NCI-H526 treated with DMSO at 0.1 percent for 48 hours (cell line): ENCODE measurements around the gene MFSD12.
"Not testable (repeated sequence)": the region's sequence is repeated elsewhere in the genome, so short reads cannot be mapped to it uniquely, and the experiment has no call there.

Experiments
- DNase-seq: peaks from one replicate; lab custom pipeline; 2025; lab: John Stamatoyannopoulos, UW

The MFSD12 gene

DNA sequence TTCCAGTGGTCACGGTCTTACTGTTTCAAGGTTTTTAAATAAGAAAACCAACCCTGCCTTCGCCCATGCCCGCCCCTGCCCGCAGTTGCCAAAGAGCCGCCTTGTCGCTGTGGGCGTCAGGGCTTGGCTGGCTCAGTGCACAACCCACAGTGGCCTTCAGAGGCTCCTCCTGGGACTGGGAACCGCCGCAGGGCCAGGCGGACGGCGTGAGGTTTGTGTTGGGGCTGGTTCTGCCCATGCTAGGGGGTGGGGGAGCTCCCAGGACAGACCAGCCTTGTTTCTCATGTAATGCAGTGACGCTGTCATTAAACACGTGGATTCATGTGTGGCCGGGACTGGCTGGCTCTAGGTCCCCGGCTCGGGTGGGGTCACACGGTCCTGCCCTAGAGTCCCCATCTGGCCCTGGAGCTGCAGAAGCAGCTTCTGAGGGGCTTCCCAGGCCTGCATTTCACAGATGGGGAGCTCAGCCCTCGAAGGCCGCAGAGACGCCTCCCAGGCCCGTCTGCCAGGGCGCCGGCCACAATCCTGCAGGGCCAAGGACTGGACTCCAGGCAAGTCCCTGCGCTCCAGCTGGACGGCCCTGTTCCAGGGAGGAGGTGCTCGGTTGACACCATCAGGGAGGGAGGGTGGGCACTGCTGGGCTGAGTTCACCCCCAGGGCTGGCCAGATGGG is 20.8 kb downstream of the MFSD12 start:
- DNase-seq, result no peak

DNA sequence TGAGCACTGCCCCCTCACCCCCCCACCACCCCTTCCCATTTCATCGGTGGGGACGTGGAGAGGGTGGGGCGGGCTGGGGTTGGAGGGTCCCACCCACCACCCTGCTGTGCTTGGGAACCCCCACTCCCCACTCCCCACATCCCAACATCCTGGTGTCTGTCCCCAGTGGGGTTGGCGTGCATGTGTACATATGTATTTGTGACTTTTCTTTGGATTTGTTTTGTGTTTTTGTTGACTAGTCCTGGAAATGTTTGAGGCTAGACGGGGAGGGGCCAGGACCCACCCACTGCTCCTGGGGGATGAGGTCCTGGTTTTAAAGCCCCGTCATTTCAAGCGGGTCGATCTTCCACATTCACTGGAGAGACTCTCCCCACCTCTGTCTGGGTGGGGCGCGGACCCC is 21.4 kb downstream of the MFSD12 start:
- DNase-seq, result no peak

DNA sequence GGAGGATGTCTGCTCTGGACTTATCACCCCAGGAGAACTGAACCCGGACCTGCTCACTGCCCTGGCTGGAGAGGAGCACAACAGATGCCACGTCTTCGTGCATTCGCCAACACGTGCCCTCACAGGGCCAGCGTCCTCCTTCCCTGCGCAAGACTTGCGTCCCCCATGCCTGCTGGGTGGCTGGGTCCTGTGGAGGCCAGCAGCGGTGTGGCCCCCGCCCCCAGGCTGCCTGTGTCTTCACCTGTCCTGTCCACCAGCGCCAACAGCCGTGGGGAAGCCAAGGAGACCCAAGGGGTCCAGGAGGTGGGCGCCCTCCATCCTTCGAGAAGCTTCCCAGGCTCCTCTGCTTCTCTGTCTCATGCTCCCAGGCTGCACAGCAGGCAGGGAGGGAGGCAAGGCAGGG is 21.8 kb downstream of the MFSD12 start:
- no peak for DNase-seq

DNA sequence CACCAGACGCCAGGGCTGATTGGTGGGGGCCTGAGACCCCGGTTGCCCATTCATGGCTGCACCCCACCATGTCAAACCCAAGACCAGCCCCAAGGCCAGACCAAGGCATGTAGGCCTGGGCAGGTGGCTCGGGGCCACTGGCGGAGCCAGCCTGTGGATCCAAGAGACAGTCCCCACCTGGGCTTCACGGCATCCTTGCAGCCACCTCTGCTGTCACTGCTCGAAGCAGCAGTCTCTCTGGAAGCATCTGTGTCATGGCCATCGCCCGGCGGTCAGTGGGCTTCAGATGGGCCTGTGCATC is 22.2 kb downstream of the MFSD12 start:
- no peak for DNase-seq

DNA sequence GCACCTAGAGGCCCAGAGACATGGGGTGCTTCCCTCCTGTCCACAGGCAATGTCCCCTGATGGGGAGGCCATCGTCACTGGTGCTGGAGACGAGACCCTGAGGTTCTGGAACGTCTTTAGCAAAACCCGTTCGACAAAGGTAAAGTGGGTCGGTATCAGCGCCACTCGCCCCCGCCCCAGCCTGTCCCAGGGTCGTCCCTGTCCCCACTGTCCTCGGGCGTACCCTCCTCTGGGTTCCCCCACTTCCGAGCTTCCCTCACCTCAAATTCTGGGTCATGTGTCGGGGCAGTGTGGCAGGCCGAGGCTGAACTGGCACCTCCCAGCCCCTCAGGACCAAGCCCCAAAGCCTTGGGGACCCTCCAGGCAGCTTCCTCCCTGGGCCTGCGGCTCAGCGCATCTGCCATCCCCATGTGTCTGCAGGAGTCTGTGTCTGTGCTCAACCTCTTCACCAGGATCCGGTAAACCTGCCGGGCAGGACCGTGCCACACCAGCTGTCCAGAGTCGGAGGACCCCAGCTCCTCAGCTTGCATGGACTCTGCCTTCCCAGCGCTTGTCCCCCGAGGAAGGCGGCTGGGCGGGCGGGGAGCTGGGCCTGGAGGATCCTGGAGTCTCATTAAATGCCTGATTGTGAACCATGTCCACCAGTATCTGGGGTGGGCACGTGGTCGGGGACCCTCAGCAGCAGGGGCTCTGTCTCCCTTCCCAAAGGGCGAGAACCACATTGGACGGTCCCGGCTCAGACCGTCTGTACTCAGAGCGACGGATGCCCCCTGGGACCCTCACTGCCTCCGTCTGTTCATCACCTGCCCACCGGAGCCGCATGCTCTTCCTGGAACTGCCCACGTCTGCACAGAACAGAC is 22.8 kb downstream of the MFSD12 start:
- DNase-seq, result no peak

DNA sequence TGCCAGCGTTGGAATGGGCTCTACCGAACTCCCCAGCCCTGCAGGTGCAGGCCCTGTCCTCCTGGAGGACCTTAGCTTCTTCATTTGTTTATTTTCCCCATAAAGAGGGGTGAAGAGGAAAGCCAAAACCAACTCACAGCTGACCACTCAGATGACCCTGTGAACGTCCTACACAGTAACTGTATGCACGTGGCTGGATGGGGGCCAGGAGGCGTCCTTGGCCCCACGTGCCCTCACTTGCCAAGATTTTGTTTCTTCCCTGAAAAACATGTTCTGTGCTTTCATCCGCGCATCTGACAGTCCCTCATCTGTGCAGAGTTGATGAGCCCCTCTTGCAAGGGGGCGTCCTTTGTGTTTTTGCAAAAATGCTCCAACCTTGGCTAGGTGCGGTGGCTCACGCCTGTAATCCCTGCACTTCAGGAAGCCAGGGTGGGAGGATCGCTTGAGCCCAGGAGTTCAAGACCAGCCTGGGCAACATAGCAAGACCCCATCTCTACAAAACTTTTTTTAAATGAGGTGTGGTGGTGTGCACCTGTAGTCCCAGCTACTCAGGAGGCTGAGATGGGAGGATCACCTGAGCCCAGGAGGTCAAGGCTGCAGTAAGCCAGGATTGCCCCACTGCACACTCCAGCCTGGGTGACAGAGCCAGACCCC is 23.7 kb downstream of the MFSD12 start:
- DNase-seq, result no peak

DNA sequence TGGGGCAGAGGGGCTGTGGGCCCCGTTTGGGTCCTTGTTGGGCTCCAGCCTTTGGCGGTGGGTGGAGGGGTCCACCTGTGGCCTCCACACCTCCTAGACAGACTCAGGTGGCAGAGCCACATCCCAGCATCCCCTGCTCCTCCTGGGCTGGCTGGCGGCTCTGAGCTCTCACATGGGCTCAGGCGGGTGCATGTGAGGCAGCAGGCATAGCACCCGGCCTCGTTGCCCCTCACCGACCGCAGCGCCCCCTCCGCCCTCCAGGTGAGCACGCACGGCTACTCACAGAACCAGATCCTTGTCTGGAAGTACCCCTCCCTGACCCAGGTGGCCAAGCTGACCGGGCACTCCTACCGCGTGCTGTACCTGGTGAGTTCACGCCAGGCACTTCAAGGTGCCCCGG is 24.4 kb downstream of the MFSD12 start:
- DNase-seq, result no peak

DNA sequence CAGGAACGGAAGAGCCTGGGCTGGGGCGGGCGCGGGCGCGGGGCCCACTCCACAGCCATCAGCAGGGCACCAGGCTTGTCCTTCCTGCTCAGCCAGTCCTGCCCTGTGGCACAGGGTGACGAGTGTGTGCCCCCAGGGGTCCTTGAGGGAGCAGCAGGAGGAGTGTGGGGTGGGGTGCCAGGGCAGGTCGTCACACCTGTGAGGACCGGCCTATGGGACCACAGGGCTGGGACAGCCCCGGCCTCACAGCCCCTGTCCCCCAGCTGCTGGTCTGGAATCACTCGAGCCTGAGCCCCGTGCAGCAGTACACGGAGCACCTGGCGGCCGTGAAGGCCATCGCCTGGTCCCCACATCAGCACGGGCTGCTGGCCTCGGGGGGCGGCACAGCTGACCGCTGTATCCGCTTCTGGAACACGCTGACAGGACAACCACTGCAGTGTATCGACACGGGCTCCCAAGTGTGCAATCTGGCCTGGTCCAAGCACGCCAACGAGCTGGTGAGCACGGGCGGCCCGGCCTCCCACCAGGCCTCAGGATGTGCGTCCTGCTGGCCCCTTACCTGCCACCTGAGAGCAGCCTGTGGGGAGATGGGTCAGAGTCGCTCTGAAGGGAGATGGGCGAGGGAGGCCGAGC is 25.1 kb downstream of the MFSD12 start:
- DNase-seq, result no peak

DNA sequence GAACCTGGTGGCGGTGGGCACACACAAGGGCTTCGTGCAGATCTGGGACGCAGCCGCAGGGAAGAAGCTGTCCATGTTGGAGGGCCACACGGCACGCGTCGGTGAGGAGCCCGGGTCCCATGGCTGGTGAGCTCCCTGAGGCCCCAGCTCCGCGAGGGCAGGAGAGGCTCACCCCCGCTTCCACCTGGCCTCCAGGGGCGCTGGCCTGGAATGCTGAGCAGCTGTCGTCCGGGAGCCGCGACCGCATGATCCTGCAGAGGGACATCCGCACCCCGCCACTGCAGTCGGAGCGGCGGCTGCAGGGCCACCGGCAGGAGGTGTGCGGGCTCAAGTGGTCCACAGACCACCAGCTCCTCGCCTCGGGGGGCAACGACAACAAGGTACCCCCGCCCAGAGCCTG is 25.7 kb downstream of the MFSD12 start:
- no peak for DNase-seq

DNA sequence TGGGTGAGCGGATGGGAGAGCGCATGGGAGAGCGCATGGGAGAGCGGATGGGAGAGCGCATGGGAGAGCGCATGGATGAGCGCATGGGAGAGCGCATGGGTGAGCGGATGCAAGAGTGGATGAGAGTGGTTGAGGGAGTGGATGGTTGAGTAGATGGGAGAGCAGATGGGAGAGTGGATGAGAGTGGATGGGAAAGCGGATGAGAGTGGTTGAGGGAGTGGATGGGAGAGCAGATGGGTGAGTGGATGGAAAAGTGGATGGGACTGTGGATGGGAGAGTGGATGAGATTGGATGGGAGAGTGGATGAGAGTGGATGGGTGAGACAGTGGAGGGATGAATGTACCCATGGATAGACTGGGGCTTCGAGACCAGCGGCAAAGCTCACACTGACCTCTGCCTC is 27.0 kb downstream of the MFSD12 start:
- no peak for DNase-seq

DNA sequence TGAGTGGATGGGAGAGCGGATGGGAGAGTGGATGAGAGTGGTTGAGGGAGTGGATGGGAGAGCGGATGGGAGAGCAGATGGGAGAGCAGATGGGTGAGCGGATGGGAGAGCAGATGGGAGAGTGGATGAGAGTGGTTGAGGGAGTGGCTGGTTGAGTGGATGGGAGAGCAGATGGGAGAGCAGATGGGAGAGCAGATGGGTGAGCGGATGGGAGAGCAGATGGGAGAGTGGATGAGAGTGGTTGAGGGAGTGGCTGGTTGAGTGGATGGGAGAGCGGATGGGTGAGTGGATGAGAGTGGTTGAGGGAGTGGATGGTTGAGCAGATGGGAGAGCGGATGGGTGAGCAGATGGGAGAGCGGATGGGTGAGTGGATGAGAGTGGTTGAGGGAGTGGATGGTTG is 28.1 kb downstream of the MFSD12 start:
- DNase-seq, result not testable (repeated sequence)

DNA sequence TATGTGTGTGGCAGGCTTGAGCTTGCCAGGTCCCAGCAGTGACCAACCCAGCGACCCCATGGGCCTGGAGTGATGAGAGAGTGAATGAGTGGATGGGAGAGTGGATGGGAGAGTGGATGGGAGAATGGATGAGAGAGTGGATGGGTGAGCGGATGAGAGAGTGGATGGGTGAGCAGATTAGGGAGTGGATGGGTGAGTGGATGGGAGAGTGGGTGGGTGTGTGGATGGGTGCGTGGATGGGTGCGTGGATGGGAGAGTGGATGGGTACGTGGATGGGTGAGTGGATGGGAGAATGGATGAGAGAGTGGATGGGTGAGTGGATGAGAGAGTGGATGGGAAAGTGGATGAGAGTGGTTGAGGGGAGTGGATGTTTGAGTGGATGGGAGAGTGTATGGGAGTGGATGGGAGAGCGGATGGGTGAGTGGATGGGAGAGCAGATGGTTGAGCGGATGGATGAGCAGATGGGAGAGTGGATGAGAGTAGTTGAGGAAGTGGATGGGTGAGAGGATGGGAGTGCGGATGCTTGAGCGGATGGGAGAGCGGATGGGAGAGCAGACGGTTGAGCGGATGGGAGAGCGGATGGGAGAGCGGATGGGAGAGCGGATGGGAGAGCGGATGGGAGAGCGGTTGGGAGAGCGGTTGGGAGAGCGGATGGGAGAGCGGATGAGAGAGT is 28.7 kb downstream of the MFSD12 start:
- DNase-seq, result no peak

DNA sequence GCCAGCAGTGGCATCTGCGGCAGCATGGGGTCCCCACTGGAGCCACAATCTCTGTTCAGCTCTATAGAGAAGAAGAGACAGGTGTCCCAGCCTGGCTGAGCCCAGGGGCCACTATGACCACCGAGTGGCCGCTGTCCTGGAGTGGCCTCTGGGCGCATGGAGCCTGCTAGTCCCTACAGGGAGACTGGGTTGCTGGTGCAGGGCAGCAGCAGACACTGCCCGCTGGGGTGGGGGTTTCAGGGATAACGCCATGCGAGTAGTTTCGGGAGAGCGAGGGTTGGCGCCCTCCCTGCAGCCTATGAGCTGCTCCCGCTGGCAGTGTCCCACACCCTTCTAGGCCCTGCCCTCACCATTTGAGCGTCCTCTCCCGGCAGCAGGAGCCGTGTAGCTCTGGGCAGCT is 29.3 kb downstream of the MFSD12 start:
- no peak for DNase-seq

DNA sequence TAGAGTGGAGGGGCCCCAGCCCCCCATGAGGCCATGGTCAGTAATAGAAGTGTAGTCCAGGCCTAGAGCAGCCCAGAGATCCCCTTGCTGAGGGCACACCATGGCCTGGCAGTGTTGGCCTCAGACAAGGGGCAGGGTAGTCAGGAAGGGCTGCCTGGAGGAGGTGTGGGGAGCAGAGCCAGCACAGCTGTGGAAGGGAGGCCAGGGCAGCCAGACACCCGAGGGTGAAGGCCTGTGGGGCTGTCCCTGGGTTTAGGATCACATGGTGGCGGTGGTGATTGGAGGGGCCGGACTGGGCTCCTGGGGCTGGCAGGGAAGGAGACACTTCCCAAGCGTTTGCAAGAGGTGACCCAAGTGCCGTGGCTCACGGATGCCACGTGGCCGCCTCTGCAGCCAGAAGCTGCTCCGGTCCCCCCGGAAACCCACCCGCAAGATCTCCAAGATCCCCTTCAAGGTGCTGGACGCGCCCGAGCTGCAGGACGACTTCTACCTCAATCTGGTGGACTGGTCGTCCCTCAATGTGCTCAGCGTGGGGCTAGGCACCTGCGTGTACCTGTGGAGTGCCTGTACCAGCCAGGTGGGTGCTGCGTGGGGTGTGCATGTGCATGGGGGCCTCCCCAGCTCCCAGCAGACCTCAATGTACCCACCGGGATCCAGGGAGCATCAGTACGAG is 30.0 kb downstream of the MFSD12 start:
- no peak for DNase-seq

DNA sequence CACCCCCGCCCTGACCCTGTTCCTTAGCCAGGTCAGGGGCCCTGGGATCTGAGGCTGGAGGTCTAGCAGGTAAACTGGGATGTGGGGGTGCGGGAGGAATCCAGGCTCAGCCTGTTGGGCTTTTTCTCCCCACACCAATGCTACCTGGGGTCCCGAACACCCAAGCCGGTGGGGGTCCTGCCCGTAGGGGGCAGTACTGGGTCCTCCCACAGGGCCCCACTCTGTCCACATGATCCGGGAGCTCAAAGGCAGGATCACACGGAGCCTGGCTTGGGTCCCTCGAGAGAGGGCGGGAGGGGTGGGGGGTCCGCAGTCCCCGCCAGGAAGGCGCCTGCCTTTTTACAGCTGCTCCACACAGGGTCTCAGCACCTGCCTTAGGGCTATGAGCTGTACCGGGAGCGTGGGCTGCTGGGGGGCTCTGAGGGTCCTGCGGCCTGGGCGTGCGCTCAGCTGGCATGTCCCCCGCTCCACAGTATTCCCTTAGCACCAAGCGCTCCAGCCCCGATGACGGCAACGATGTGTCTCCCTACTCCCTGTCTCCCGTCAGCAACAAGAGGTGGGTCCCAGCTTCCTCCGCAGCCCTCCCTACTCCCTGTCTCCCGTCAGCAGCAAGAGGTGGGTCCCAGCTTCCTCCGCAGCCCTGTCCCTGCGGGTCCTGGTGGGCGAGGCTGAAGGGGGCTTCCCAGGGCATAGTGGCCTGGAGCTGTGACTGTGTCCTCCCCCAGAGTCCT is 30.7 kb downstream of the MFSD12 start:
- DNase-seq, result no peak

DNA sequence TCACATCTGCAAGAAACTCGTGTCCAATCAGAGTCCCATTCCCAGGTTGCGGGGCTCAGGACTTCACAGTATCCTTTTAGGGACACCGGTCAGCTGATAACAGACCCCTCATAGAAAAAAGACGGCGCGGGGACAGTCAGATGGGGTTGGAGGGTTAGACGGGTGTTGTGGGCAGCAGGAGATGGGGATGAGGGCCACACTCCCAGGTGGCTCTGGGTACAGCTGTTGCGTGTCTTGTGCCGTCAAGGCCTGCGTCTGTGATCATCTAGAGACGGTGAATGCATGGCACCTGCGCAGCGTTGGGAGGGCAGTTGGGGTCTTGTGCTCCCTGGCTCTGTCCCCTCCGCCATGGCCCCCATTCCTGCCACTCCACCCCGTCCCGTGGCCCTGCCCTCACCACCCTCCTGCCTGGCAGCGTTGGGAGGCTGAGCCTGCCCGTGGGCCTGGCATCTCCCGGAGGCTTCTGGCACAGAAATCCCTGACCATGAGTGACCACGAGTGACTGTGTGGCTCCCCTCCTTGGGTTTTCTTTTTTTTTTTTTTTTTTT is 32.4 kb downstream of the MFSD12 start:
- DNase-seq, result no peak

DNA sequence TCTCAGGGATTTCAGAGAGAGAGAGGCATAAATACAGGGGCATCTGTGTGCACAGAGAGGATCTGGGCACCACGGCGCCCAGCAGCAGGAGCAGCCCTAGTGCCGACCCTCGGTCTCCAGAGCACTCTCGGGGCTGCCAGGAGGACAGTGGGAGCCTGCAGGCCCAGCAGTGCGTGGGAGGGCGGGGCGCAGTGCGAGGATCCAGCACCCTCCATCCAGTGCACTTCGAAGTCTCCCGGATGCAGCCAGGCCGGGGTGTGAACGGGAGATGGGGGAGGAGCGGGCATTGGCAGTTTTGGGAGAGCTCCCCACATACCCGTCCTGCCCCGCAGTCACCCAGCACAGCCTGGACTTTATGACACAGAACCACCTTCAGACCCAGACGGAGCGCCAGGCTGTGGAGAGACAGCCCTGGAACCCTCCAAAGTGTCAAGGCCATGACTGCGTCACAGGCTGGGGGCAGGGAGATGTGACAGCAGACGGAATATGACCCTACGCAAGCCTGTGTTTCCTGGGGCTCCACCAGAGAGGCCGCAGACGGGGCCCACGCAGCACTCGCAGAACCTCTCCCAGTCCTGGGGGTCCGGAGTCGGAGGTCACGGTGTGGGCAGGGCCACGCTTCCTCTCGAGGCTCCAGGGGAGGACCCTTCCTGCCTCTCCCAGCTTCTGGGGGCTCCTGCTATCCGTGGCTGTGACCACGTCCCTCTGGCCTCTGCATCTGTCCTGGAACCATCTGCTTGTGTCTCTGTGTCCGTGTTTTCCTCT is 33.1 kb downstream of the MFSD12 start:
- no peak for DNase-seq

DNA sequence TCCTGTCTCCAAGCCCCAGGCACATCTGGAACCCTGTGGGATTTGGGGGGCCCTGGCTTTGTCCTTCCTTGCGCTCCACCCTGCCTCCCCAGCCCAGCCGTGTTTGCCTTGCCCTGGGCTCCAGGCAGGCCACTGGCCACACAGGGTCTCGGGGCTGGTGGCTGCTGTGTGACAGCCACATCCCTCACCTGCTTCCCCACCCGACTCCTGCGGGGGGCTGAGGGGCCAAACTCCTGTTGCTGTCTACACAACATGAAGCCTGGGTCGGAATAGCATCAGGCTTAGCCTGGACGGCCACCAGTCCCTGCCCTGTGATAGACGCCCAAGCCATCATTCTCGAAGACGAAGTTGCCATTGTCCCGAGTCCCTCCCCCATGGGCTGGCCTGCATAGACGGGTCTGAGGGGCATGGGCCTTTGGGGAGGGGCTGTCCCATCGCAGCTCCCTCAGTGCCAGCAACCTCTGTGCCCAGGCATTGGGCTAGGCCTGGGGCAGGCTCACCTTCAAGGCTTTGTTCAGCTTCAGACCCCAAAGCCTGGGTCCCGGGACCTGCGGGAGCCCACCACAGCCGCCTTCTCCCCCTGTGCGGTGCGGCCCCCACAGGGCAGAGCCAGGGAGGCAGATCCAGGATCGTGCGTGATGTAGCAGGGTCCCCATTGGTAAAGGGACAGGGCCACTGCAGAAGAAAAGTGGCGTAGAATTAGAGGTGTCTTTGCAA is 33.9 kb downstream of the MFSD12 start:
- DNase-seq, result no peak
